Lower leg skin (tissue), 4 donors: ENCODE measurements around the gene FOXE1. TPM values are rescaled to one million over a fixed set of nuclear protein-coding genes. Genes with fewer than 3 reads are reported as not detected.

ENCODE experiments used
- DNase-seq, 2 donors: peaks; one replicate each; pipeline ENCODE4 v3.0.0-alpha.2; 2019; ENCODE audit warnings: low spot score in 2 of 2
- H3K4me3 ChIP-seq: fragments of 200-600 bp; sonication (generic); 2 replicates; pipeline ENCODE4 v1.5.1; 2017; ENCODE audit warnings: mild to moderate bottlenecking, low read depth; ENCODE audit not compliant: poor library complexity, severe bottlenecking
- POLR2A ChIP-seq, 2 donors: fragments of 450-650 bp; IDR thresholded peaks; one replicate each; pipeline ENCODE4 v1.6.1; 2016 to 2017; ENCODE audit warnings: antibody characterized with exemption in 2 of 2, mild to moderate bottlenecking in 1 of 2, moderate library complexity in 1 of 2
- WGBS, 2 donors: methylation state at CpG; one replicate each; pipeline ENCODE4 v1.1.5; 2018; 5-methylcytosine and 5-hydroxymethylcytosine counted together
- intact Hi-C: fragments of 100-400 bp; cut with DNase I; formaldehyde crosslinking; loops from one replicate; pipeline ENCODE4 v1.15.0; 2023; ENCODE audit warnings: low total_unique reads
- total RNA-seq, 4 donors: library from RNA; depleted of rRNA; stranded (reverse); fragments of >200 nt; gene quantifications; one replicate each; pipeline ENCODE4 v1.1.0, GENCODE V29; 2016
- TF ChIP-seq, protein P1 (sequence below), 3 donors: fragments of 450-650 bp; IDR thresholded peaks; one replicate each; pipeline ENCODE4 v1.5.1; 2016; ENCODE audit warnings: antibody characterized with exemption in 3 of 3, mild to moderate bottlenecking in 3 of 3, moderate library complexity in 2 of 3

Gene FOXE1
- total RNA-seq, 4 donors from 2014 or later, result 0.27 to 2.9 (median 1.6) TPM

DNA sequence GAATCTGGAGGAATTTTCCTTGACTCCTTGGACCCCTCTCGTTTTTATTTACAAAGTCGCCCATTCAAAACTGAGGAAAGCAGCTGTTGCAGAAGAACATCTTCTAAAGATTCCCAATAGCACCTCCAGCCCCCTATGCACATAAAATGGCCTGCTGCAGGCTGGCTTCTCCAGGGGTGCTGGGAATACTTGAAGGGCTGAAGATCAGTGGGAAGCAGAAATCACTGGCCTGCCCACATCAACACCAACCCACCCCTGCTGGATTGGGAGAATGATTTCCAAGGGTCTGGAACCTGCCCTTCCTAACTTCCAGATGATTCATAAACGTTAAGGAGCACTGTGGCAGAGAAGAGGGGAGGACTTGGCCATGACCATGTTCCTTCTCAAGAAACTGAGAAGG, 3.0 kb upstream of the FOXE1 start:
- intact Hi-C loops, result no loop called here
- TF ChIP-seq POLR2A (IDR thresholded peaks at IDR 0.05), result no peak
- TF ChIP-seq, protein P1, sequence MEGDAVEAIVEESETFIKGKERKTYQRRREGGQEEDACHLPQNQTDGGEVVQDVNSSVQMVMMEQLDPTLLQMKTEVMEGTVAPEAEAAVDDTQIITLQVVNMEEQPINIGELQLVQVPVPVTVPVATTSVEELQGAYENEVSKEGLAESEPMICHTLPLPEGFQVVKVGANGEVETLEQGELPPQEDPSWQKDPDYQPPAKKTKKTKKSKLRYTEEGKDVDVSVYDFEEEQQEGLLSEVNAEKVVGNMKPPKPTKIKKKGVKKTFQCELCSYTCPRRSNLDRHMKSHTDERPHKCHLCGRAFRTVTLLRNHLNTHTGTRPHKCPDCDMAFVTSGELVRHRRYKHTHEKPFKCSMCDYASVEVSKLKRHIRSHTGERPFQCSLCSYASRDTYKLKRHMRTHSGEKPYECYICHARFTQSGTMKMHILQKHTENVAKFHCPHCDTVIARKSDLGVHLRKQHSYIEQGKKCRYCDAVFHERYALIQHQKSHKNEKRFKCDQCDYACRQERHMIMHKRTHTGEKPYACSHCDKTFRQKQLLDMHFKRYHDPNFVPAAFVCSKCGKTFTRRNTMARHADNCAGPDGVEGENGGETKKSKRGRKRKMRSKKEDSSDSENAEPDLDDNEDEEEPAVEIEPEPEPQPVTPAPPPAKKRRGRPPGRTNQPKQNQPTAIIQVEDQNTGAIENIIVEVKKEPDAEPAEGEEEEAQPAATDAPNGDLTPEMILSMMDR (IDR thresholded peaks at IDR 0.05), result no peak
- 52 to 61% methylated on average over 3 of the region's 3 CpGs for WGBS, 2 donors
- no peak overlapping the region for H3K4me3 ChIP-seq
- no peak for DNase-seq

DNA sequence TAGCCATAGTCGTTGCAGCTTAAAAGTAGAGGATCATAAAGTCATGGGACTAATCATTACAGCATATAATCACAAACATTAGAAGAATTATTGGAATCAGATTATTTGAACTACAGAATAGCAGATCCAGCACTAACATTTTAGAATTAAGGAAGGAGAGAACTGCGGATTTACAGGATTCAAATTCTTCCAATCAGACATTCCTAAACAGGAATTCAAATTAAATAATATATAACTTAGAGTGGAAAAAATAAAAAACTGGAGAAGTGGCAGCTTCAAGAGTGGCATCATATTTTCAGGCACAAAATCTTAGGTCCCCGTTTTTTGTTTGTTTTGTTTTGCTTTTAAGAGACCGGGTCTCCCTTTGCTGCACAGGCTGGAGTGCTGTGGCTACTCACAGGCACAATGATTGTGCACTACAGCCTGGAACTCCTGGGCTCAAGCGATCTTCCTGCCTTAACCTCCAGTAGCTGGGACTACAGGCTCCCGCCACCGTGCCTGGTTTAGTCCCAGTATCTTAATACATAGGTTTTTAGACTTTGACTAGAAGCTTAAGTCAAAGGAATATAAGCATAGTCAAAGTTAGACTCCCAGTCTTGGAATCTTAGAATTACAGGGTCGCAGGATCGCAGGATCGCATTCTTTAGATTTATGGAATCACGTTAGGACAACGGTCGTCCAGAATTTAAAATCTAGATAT, 2.1 kb upstream of the FOXE1 start:
- no peak for DNase-seq
- no peak overlapping the region for H3K4me3 ChIP-seq

DNA sequence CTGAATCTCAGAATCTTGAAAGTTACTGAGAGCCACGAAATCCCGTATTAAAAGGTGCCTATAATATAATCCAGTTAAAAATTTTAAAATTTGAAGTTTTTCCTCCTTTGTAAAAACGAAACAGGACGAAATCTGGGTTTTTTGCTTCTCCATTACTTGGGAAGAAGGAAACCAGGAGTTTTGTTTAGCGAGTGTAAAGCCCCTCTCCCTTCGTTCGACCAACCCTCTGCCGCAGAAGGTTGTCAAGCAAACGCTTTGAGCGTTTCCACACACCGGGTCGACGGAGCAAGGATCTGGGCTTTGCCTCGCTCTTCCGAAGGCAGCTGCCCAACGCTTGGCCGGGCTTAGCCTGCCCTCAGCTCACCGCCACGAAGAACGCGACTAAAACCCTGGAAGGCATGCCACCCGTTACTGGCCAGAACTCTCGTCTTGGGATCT, 1.6 kb upstream of the FOXE1 start:
- DNase-seq, result no peak
- no peak overlapping the region for H3K4me3 ChIP-seq
- WGBS, 2 donors, result 11% methylated on average over 23 of the region's 23 CpGs
- TF ChIP-seq, protein P1 (IDR thresholded peaks at IDR 0.05), result no peak
- TF ChIP-seq POLR2A (IDR thresholded peaks at IDR 0.05), result no peak
- intact Hi-C loops, result no loop called here

More for the DNA sequence above, 2.1 kb upstream of the FOXE1 start:
- intact Hi-C loops, result no loop called here
- WGBS, 2 donors, result 37 to 38% methylated on average over 13 of the region's 13 CpGs
- TF ChIP-seq, protein P1 (IDR thresholded peaks at IDR 0.05), result no peak
- no peak for TF ChIP-seq POLR2A (IDR thresholded peaks at IDR 0.05)

DNA sequence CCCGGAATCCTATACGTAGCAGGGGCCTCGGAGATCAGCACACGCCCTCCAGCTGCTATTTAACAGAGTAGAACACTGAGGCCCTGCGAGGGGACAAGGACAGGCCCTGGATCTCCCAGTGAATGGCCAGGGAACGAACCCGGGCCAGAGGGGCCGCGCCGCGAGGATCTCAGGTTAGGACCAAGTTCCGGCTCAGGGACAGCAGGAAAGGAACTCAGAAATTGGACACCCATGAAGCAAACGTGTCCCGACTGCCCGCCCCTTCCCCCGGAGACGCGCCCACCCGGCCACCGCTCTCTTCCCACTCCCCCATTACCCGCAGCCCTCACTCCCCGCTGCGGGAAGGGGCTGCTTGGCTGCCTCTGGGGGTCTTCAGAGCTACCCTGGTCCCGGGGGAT, 1.0 kb upstream of the FOXE1 start:
- WGBS, 2 donors, result 3 to 4% methylated on average over 13 to 23 of the region's 24 CpGs
- DNase-seq, result no peak
- no peak for TF ChIP-seq POLR2A (IDR thresholded peaks at IDR 0.05)
- TF ChIP-seq, protein P1 (IDR thresholded peaks at IDR 0.05), result no peak
- intact Hi-C loops, result no loop called here
- no peak overlapping the region for H3K4me3 ChIP-seq

DNA sequence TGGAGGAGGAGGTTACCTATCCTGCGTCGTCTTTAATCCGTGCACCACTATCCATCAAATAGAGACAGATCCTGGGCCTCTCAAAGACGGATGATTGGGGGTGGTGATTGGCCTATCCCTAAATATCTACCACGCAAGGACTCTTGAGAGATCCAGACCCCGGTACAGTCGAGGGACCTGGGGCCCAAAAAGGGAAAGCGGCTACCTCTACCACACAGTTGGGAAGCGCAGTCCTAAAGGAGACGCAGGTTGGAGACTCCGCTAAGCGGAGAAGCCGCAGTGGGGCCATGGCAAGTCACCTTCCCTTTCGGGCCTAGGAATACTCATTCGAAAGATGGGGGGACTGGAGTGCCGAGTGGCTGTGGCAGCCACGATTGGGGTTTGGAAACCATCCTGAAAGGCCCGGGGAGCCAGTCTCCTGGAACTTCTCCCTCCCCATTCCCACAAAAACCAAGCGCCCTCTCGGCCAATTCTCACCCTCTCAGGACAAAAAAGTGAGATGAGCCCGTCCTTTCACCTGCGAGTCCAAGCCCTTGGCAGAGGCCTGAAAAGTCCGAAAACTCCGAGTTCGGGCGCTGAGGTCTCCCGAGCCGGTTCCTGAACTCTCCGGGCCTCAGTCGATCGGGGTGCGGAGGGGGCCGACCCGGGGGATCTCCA, 499 bp upstream of the FOXE1 start:
- 3 to 8% methylated on average over 23 to 29 of the region's 34 CpGs for WGBS, 2 donors
- no peak overlapping the region for H3K4me3 ChIP-seq
- intact Hi-C loops, result no loop called here
- no peak for DNase-seq
- TF ChIP-seq, protein P1 (IDR thresholded peaks at IDR 0.05), result no peak
- TF ChIP-seq POLR2A (IDR thresholded peaks at IDR 0.05), result no peak
